HL-60/S4 treated with retinoic acid at 250 ng/mL for 4 days and 3 days (cell line): Measurements from ENCODE around the gene CELSR3.

Experiments used
- in situ Hi-C: fragments of 300-500 bp; cut with MboI; formaldehyde crosslinking; loops from 2 replicates; pipeline ENCODE4 v1.7.0; 2022; ENCODE audit warnings: low sequenced_read_pairs

The CELSR3 gene

GRCh38 chr3:48661501-48662144 is 1.1 kb downstream of the CELSR3 start:
- in situ Hi-C loops = no loop called here

GRCh38 chr3:48660800-48661400 is 1.8 kb downstream of the CELSR3 start:
- in situ Hi-C loops = no loop called here

- in situ Hi-C loops = no loop called here
These were observed 5.8 kb downstream of the CELSR3 start for GRCh38 chr3:48656841-48657281.

GRCh38 chr3:48656061-48656840 is 6.4 kb downstream of the CELSR3 start:
- in situ Hi-C loops = no loop called here

GRCh38 chr3:48655606-48656005 is 7.1 kb downstream of the CELSR3 start:
- in situ Hi-C loops = no loop called here

- in situ Hi-C loops = no loop called here
These were observed 7.6 kb downstream of the CELSR3 start for GRCh38 chr3:48655063-48655462.

- in situ Hi-C loops = no loop called here
These were observed 9.6 kb downstream of the CELSR3 start for GRCh38 chr3:48652923-48653715.

- in situ Hi-C loops = no loop called here
These were observed 10.9 kb downstream of the CELSR3 start for GRCh38 chr3:48651771-48652170.

GRCh38 chr3:48650723-48651122 is 12.0 kb downstream of the CELSR3 start:
- in situ Hi-C loops = no loop called here

- in situ Hi-C loops = no loop called here
These were observed 14.4 kb downstream of the CELSR3 start for GRCh38 chr3:48648188-48648850.

- in situ Hi-C loops = no loop called here
These were observed 15.0 kb downstream of the CELSR3 start for GRCh38 chr3:48647714-48648113.

- in situ Hi-C loops = no loop called here
These were observed 17.6 kb downstream of the CELSR3 start for GRCh38 chr3:48644898-48645760.

GRCh38 chr3:48642605-48643004 is 20.1 kb downstream of the CELSR3 start:
- in situ Hi-C loops = no loop called here

GRCh38 chr3:48641396-48641795 is 21.3 kb downstream of the CELSR3 start:
- in situ Hi-C loops = no loop called here

GRCh38 chr3:48639944-48640606 is 22.6 kb downstream of the CELSR3 start:
- in situ Hi-C loops = no loop called here

GRCh38 chr3:48637305-48637704 is 25.4 kb downstream of the CELSR3 start:
- in situ Hi-C loops = no loop called here

GRCh38 chr3:48636149-48636655 is 26.5 kb downstream of the CELSR3 start:
- in situ Hi-C loops = no loop called here

- in situ Hi-C loops = no loop called here
These were observed 27.3 kb downstream of the CELSR3 start, which contains the start of gene SLC26A6 for GRCh38 chr3:48635222-48636021. TSS of gene SLC26A6 (minus strand) at chr3:48635461. CDS start at chr3:48635393, 68 bp downstream.
